ENCODE results near the gene NFASC. TPM values are rescaled to one million over a fixed set of nuclear protein-coding genes. Genes with fewer than 3 reads are reported as not detected.

The NFASC gene
- total and polyA plus RNA-seq, 2 experiments from 2014 or later, result 3.9 to 11.7 TPM

GRCh38 chr1:205013683-205014367 lies 143.2 kb downstream of the NFASC start:
- DNase-seq (ENCODE audit: low spot score) (peak; percentile 11), ATAC-seq (peak; percentile 77)
- Histone ChIP-seq H3K4me2 (no peak overlapping the region), H3K4me1 (ENCODE audit: insufficient read depth) (no peaks in the 10 kb centered on the region), H3K9me2 (ENCODE audit: insufficient read depth) (no peaks in the 10 kb centered on the region), H3K79me2 (replicated peaks; ENCODE audit: insufficient read depth) (no peaks in the 10 kb centered on the region), H3K27ac (ENCODE audit: low read depth) (no peak overlapping the region), H3K4me3 (no peak overlapping the region), H3K36me3 (ENCODE audit: insufficient read depth) (no peaks in the 10 kb centered on the region), H3F3A (replicated peaks; ENCODE audit: low read depth) (no peaks in the 10 kb centered on the region; the same call in 1 of the 2 replicates), H4K20me1 (replicated peaks; ENCODE audit: insufficient read depth) (no peaks in the 10 kb centered on the region), H2AFZ (no peak overlapping the region; the same call in 1 of the 2 replicates), H3K27me3 (ENCODE audit: insufficient read depth) (no peaks in the 10 kb centered on the region)
- TF ChIP-seq ETS1 (IDR thresholded peaks at IDR 0.05) (no peak), CTCF (conservative IDR thresholded peaks at IDR 0.05; ENCODE audit: low read depth in 2 of 2) (no peak), ZNF114 (CRISPR knock-in tag; IDR thresholded peaks at IDR 0.05) (no peak), ZNF331 (CRISPR knock-in tag; IDR thresholded peaks at IDR 0.05; ENCODE audit: low read depth) (no peak), JUNB (IDR thresholded peaks at IDR 0.05; ENCODE audit: unreplicated experiment) (no peak), EZH2 (IDR thresholded peaks at IDR 0.05; ENCODE audit: low read depth, unreplicated experiment) (no peak), POLR2AphosphoS5 (IDR thresholded peaks at IDR 0.05; ENCODE audit: low read depth) (no peak), EZH2phosphoT487 (IDR thresholded peaks at IDR 0.05; ENCODE audit: unreplicated experiment) (no peak)
- Mint-ChIP-seq H3K27ac (peak overlapping the region; percentile 82), H3K27me3 (ENCODE audit: insufficient read depth, low read depth, poor library complexity) (peaks cover 7% of the 10 kb centered on the region), H3K4me3 (no peak overlapping the region), H3K36me3 (ENCODE audit: low read depth) (no peaks in the 10 kb centered on the region; the same call in 2 of the 3 replicates), H3K4me1 (peaks cover 30% of the 10 kb centered on the region), H3K9me3 (no peaks in the 10 kb centered on the region)

GRCh38 chr1:205014783-205015182 lies 144.1 kb downstream of the NFASC start:
- H3F3A ChIP-seq (replicated peaks; ENCODE audit: low read depth), result no peaks in the 10 kb centered on the region; the same call in 1 of the 2 replicates
- H3K4me1 ChIP-seq (ENCODE audit: insufficient read depth), result no peaks in the 10 kb centered on the region
- no peaks in the 10 kb centered on the region for H3K36me3 Mint-ChIP-seq (ENCODE audit: low read depth)
- ATAC-seq (no peak), DNase-seq (ENCODE audit: low spot score) (no peak)
- no peaks in the 10 kb centered on the region for H3K79me2 ChIP-seq (replicated peaks; ENCODE audit: insufficient read depth)
- no peak overlapping the region for H3K4me2 ChIP-seq
- no peak overlapping the region for H3K27ac ChIP-seq (ENCODE audit: low read depth)
- H3K4me1 Mint-ChIP-seq, result peaks cover 30% of the 10 kb centered on the region
- no peaks in the 10 kb centered on the region for H3K9me3 Mint-ChIP-seq
- no peaks in the 10 kb centered on the region for H3K9me2 ChIP-seq (ENCODE audit: insufficient read depth)
- H3K27me3 Mint-ChIP-seq (ENCODE audit: insufficient read depth, low read depth, poor library complexity), result peaks cover 7% of the 10 kb centered on the region
- H3K36me3 ChIP-seq (ENCODE audit: insufficient read depth), result no peaks in the 10 kb centered on the region
- no peak overlapping the region for H2AFZ ChIP-seq
- peak overlapping the region; percentile 82; the same call in 1 of the 2 replicates for H3K27ac Mint-ChIP-seq
- H3K27me3 ChIP-seq (ENCODE audit: insufficient read depth), result no peaks in the 10 kb centered on the region
- H4K20me1 ChIP-seq (replicated peaks; ENCODE audit: insufficient read depth), result no peaks in the 10 kb centered on the region
- no peak overlapping the region for H3K4me3 Mint-ChIP-seq
- no peak overlapping the region for H3K4me3 ChIP-seq
- TF ChIP-seq REST (IDR thresholded peaks at IDR 0.05; ENCODE audit: unreplicated experiment), result no peak
- TF ChIP-seq CREB1 (CRISPR knock-in tag; IDR thresholded peaks at IDR 0.05; ENCODE audit: low read depth), result no peak
- TF ChIP-seq EZH2phosphoT487 (IDR thresholded peaks at IDR 0.05; ENCODE audit: unreplicated experiment), result no peak
- no peak for TF ChIP-seq CTCF (conservative IDR thresholded peaks at IDR 0.05; ENCODE audit: low read depth in 2 of 2)
- TF ChIP-seq POLR2AphosphoS5 (IDR thresholded peaks at IDR 0.05; ENCODE audit: low read depth), result no peak
- no peak for TF ChIP-seq STAT1 (IDR thresholded peaks at IDR 0.05; ENCODE audit: unreplicated experiment)
- no peak for TF ChIP-seq JUNB (IDR thresholded peaks at IDR 0.05; ENCODE audit: unreplicated experiment)
- TF ChIP-seq ZNF114 (CRISPR knock-in tag; IDR thresholded peaks at IDR 0.05), result no peak
- no peak for TF ChIP-seq EZH2 (IDR thresholded peaks at IDR 0.05; ENCODE audit: low read depth, unreplicated experiment)
- TF ChIP-seq NANOG (IDR thresholded peaks at IDR 0.05; ENCODE audit: borderline replicate concordance), result no peak
- no peak for TF ChIP-seq ETS1 (IDR thresholded peaks at IDR 0.05)
